Naive thymus-derived CD8-positive, alpha-beta T cell (primary cell): ENCODE results near the gene CCSER1. TPM values are rescaled to one million over a fixed set of nuclear protein-coding genes. Genes with fewer than 3 reads are reported as not detected.
"Not testable (repeated sequence)": the region's sequence is repeated elsewhere in the genome, so short reads cannot be mapped to it uniquely, and the experiment has no call there.

Source experiments
- ATAC-seq, 2 donors: fragments of 150-1000 bp; cut with Tn5 transposase in 1 of 2; sonication (Bioruptor Pico), chemical (Tn5 transposase) in 1 of 2; 1 replicate in 1 of 2; 2 replicates in 1 of 2; pipeline ENCODE4 v1.10.0; 2021; ENCODE audit warnings: mild to moderate bottlenecking in 2 of 2, moderate library complexity in 2 of 2
- POLR2A ChIA-PET: fragments of 350-600 bp; sonication (Branson Sonifier 250); formaldehyde crosslinking; loops from one replicate; lab custom pipeline; 2021; ENCODE audit warnings: antibody characterized with exemption; lab: Charles Lee
- DNase-seq, 10 donors: peaks; one replicate each; pipeline versions ENCODE4 v3.0.0 to v3.0.0-alpha.2; 2020 to 2022
- H3K27ac Mint-ChIP-seq, 10 donors: one replicate each; pipeline ENCODE4 v1.8.0; 2020 to 2022; ENCODE audit warnings: mild to moderate bottlenecking in 10 of 10, mixed read lengths in 10 of 10, moderate library complexity in 4 of 10, inconsistent platforms in 1 of 10
- H3K27me3 Mint-ChIP-seq, 5 donors: one replicate each; pipeline ENCODE4 v1.8.0; 2021 to 2022; ENCODE audit warnings: mixed read lengths in 5 of 5
- H3K36me3 Mint-ChIP-seq, 3 donors: one replicate each; pipeline ENCODE4 v1.8.0; 2020 to 2022; ENCODE audit warnings: mixed read lengths in 3 of 3, mild to moderate bottlenecking in 2 of 3, inconsistent platforms in 1 of 3
- H3K4me1 Mint-ChIP-seq, 4 donors: one replicate each; pipeline ENCODE4 v1.8.0; 2021 to 2022; ENCODE audit warnings: mixed read lengths in 4 of 4
- H3K4me3 Mint-ChIP-seq, 10 donors: one replicate each; pipeline ENCODE4 v1.8.0; 2020 to 2022; ENCODE audit warnings: mild to moderate bottlenecking in 10 of 10, mixed read lengths in 10 of 10, moderate library complexity in 6 of 10, inconsistent platforms in 1 of 10
- H3K9me3 Mint-ChIP-seq, 9 donors: one replicate each; pipeline ENCODE4 v1.8.0; 2020 to 2022; ENCODE audit warnings: mixed read lengths in 9 of 9, mild to moderate bottlenecking in 3 of 9, inconsistent platforms in 1 of 9, moderate library complexity in 1 of 9
- polyA plus RNA-seq, 3 donors: library from polyadenylated mRNA; unstranded; fragments of 300-500 nt; fragmentation: Illumina TruSeq; gene quantifications; one replicate each; pipeline ENCODE4 v1.2.3, GENCODE V29; 2021
- total RNA-seq, 8 experiments: library from RNA in 2 of 8; stranded (reverse) in 2 of 8; gene quantifications; one replicate each; pipeline ENCODE4 v1.2.3 and lab custom pipeline; 2021 to 2026

CCSER1 gene
- total and polyA plus RNA-seq, 5 experiments from 2014 or later: 0.19 to 0.47 TPM; not detected in 3

DNA sequence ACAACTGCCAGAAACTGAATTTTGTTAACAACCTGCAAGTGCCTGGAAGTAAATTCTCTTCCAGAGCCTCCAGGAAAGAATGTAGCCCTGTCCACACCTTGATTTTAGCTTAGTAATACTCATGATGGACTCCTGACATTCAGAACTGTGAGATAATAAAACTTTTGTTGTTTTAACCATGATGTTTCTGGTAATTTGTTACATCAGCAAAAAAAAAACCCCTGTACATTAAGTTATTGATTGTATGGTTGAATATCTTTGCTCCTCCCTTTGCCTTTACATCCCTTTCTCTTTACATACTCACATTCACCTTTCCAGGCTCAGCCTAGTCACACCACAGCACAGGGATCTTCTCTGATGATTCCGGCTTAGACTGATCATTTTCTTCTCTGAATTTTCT lies 1294.8 kb downstream of the CCSER1 start:
- H3K27me3 Mint-ChIP-seq: no peaks in the 10 kb centered on the region
- H3K9me3 Mint-ChIP-seq: peaks cover 9 to 50% (median 19%) of the 10 kb centered on the region in 9 donors
- ATAC-seq (no peak), DNase-seq (no peak)
- H3K27ac Mint-ChIP-seq: no peak overlapping the region
- H3K36me3 Mint-ChIP-seq: no peaks in the 10 kb centered on the region
- no peak overlapping the region for H3K4me3 Mint-ChIP-seq
- POLR2A ChIA-PET: no interaction called here
- no peaks in the 10 kb centered on the region for H3K4me1 Mint-ChIP-seq

DNA sequence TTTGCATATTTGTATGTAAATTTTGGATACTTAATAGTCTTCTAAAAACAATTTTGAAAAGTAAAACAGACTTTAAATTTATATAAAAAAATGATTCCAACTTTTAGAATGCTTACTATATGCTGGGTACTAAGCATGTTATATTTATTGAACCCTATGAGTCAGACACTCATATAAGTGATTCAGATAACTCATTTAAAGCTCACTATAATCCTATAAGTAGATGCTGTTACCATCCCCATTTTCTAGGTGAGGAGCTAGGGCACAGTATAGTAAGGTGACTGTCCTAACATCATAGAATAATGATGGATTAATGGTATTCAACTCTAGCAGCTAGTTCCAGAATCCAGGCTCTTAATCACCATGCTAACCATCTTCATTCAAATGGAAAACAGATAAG lies 1299.5 kb downstream of the CCSER1 start:
- ATAC-seq (no peak), DNase-seq (no peak)
- POLR2A ChIA-PET: no interaction called here
- Mint-ChIP-seq H3K9me3 (peaks cover 0 to 10% (median 6%) of the 10 kb centered on the region in 9 donors), H3K27ac (no peak overlapping the region), H3K36me3 (no peaks in the 10 kb centered on the region), H3K4me3 (no peak overlapping the region), H3K27me3 (no peaks in the 10 kb centered on the region), H3K4me1 (no peaks in the 10 kb centered on the region)

DNA sequence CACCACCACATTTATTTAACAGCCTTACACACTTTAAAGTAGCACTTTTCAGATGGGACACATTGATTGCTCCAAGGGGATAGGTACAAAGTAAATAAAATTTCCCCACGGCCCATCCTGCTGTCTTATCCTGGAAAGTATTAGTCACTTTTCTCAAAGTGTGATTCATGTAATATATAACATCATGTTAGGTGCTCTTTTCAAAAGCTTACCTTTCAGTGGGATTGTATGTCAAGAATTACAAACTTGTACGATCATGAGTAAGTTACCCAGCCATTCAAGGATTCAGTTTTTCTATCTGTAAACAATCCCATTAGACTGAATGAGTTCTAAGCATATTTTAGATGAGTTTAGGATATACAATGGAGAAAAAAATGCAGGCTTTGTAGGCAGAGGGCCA lies 1300.0 kb downstream of the CCSER1 start:
- no peak overlapping the region for H3K4me3 Mint-ChIP-seq
- no peak for ATAC-seq
- no peak for DNase-seq
- no peaks in the 10 kb centered on the region for H3K4me1 Mint-ChIP-seq
- no peak overlapping the region for H3K27ac Mint-ChIP-seq
- no peaks in the 10 kb centered on the region for H3K36me3 Mint-ChIP-seq
- H3K9me3 Mint-ChIP-seq: peaks cover 0 to 10% (median 8%) of the 10 kb centered on the region in 9 donors
- no peaks in the 10 kb centered on the region for H3K27me3 Mint-ChIP-seq
- POLR2A ChIA-PET: no interaction called here

GRCh38 chr4:91434631-91435030 lies 1307.4 kb downstream of the CCSER1 start:
- Mint-ChIP-seq H3K4me3 (no peak overlapping the region), H3K9me3 (peaks cover 0 to 29% (median 11%) of the 10 kb centered on the region in 9 donors), H3K36me3 (peaks cover 0 to 8% (median 0%) of the 10 kb centered on the region in 3 donors), H3K27me3 (no peaks in the 10 kb centered on the region), H3K4me1 (no peaks in the 10 kb centered on the region), H3K27ac (no peak overlapping the region)
- no peak for ATAC-seq
- POLR2A ChIA-PET: no interaction called here
- DNase-seq: no peak

- POLR2A ChIA-PET: no interaction called here
- H3K27ac Mint-ChIP-seq: no peak overlapping the region
Observed at GRCh38 chr4:91436556-91436955, 1309.4 kb downstream of the CCSER1 start.

GRCh38 chr4:91447168-91447567 lies 1320.0 kb downstream of the CCSER1 start:
- POLR2A ChIA-PET: no interaction called here
- H3K9me3 Mint-ChIP-seq: peaks cover 2 to 23% (median 10%) of the 10 kb centered on the region in 9 donors
- no peaks in the 10 kb centered on the region for H3K27me3 Mint-ChIP-seq
- ATAC-seq (no peak), DNase-seq (no peak)
- no peaks in the 10 kb centered on the region for H3K4me1 Mint-ChIP-seq
- H3K4me3 Mint-ChIP-seq: no peak overlapping the region
- H3K36me3 Mint-ChIP-seq: no peaks in the 10 kb centered on the region
- no peak overlapping the region for H3K27ac Mint-ChIP-seq

More at GRCh38 chr4:91436556-91436955, 1309.4 kb downstream of the CCSER1 start:
- Mint-ChIP-seq H3K9me3 (peaks cover 3 to 35% (median 12%) of the 10 kb centered on the region in 9 donors), H3K4me3 (no peak overlapping the region), H3K4me1 (no peaks in the 10 kb centered on the region), H3K27me3 (no peaks in the 10 kb centered on the region), H3K36me3 (peaks cover 0 to 8% (median 0%) of the 10 kb centered on the region in 3 donors)
- DNase-seq (no peak), ATAC-seq (no peak)

DNA sequence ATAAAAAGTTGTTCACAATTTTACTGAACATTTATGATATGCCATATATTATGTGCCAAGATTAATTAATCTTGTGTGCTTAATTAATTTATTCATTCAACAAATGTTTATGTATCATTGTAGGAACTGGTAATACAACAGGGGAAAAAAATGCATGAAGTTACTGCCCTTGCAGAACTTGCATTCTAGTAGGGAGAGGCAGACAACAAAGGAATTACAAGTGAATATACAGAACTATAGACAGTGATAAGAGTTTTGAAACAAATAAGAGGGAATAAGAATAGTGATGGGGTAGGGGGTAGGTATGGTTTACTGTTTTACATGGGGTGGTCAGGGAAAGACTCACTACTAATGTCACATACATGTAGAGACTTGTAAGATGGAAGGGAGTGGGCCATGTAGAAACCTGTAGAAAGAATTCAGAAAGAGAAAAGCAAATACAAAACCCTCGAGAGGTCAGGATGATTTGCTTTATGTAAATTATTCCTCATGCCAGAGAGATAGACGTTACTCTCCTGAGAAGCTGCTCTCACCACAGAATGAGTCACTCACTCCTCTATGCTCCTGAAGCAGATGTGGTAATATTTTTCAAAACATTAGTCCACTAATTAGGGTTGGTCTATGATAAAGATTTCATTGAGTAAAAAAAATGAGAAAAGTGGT lies 1321.6 kb downstream of the CCSER1 start:
- no peak overlapping the region for H3K27ac Mint-ChIP-seq
- no peak for ATAC-seq
- POLR2A ChIA-PET: no interaction called here
- H3K36me3 Mint-ChIP-seq: no peaks in the 10 kb centered on the region
- no peaks in the 10 kb centered on the region for H3K27me3 Mint-ChIP-seq
- DNase-seq: no peak
- H3K9me3 Mint-ChIP-seq: peaks cover 0 to 23% (median 12%) of the 10 kb centered on the region in 9 donors
- no peaks in the 10 kb centered on the region for H3K4me1 Mint-ChIP-seq
- H3K4me3 Mint-ChIP-seq: no peak overlapping the region

DNA sequence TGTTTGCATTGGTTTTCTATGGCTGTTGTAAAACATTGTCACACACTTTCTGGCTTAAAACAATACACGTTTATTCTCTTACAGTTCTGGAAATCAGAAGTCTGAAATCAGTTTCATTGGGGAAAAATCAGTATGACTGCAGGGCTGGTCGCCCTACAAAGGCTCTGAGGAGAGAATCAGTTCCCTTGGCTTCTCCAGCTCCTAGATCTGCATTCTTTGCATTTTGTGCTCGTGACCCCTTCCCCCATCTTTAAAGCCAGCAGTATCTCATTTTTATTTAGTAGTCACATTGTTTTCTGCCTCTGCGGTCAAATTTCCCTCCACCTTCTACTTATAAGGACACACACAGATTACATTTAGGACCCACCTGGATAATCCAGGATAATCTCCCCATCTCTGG lies 1326.9 kb downstream of the CCSER1 start:
- POLR2A ChIA-PET: no interaction called here
- DNase-seq: no peak
- Mint-ChIP-seq H3K27ac (no peak overlapping the region), H3K36me3 (no peaks in the 10 kb centered on the region), H3K9me3 (peaks cover 0 to 20% (median 13%) of the 10 kb centered on the region in 9 donors), H3K27me3 (no peaks in the 10 kb centered on the region), H3K4me1 (no peaks in the 10 kb centered on the region), H3K4me3 (no peak overlapping the region)
- ATAC-seq: no peak

GRCh38 chr4:91462566-91462965 lies 1335.4 kb downstream of the CCSER1 start:
- Mint-ChIP-seq H3K36me3 (peaks cover 0 to 13% (median 0%) of the 10 kb centered on the region in 3 donors), H3K9me3 (peaks cover 3 to 44% (median 25%) of the 10 kb centered on the region in 9 donors)
- H3K27ac Mint-ChIP-seq, H3K4me3 Mint-ChIP-seq, DNase-seq, H3K27me3 Mint-ChIP-seq, H3K4me1 Mint-ChIP-seq, ATAC-seq, POLR2A ChIA-PET: not testable (repeated sequence)

DNA sequence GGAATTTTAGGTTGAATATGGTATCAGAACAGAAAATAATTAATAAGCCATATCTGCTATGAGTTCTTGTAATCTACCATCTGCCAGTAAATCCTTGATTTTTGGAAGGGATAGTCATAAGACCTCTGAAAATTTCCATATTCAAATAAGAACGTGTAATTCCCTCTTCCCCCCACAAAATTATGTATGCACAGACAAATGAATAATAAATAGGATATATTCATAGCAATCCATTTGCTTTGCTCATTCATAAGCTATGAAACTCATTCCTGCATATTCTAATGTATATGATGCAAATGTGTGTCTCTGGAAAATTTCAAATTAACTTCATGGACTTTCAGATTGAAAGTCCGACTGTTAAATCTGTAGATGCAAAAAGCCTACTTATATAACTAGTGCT lies 1343.5 kb downstream of the CCSER1 start:
- Mint-ChIP-seq H3K27me3 (no peaks in the 10 kb centered on the region), H3K27ac (no peak overlapping the region), H3K4me1 (no peaks in the 10 kb centered on the region), H3K9me3 (peaks cover 0 to 15% (median 7%) of the 10 kb centered on the region in 9 donors), H3K36me3 (no peaks in the 10 kb centered on the region), H3K4me3 (no peak overlapping the region)
- ATAC-seq (no peak), DNase-seq (no peak)
- POLR2A ChIA-PET: no interaction called here

- no peaks in the 10 kb centered on the region for H3K4me1 Mint-ChIP-seq
- no peaks in the 10 kb centered on the region for H3K36me3 Mint-ChIP-seq
- no peak overlapping the region for H3K27ac Mint-ChIP-seq
- DNase-seq (no peak), ATAC-seq (no peak)
- H3K4me3 Mint-ChIP-seq: no peak overlapping the region
- POLR2A ChIA-PET: no interaction called here
- no peaks in the 10 kb centered on the region for H3K27me3 Mint-ChIP-seq
- peaks cover 0 to 18% (median 7%) of the 10 kb centered on the region in 9 donors for H3K9me3 Mint-ChIP-seq
Observed at GRCh38 chr4:91471280-91471679, 1344.1 kb downstream of the CCSER1 start.

DNA sequence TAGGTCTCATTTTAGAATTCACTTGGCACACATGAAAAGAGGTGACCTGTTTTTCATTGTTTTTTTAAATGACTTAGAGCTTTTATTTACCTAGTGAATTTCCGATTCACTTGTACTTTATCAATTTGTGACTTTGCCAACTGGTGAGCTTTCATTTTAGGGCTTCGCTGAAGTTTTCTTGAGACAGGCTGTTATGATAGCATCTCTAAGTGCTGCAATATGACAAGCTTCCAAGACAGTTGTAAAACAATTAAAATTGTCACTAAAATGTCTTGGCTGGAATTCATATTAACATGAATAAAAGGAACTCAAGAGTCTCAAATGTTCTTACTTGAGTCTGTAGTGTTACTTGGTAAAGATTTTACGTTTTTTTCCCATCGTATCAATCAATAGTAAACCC lies 1344.9 kb downstream of the CCSER1 start:
- ATAC-seq (no peak), DNase-seq (no peak)
- peaks cover 0 to 21% (median 8%) of the 10 kb centered on the region in 9 donors for H3K9me3 Mint-ChIP-seq
- H3K36me3 Mint-ChIP-seq: no peaks in the 10 kb centered on the region
- H3K27ac Mint-ChIP-seq: no peak overlapping the region
- H3K4me3 Mint-ChIP-seq: no peak overlapping the region
- no peaks in the 10 kb centered on the region for H3K27me3 Mint-ChIP-seq
- no peaks in the 10 kb centered on the region for H3K4me1 Mint-ChIP-seq
- POLR2A ChIA-PET: no interaction called here

GRCh38 chr4:91485415-91485814 lies 1358.2 kb downstream of the CCSER1 start:
- no peaks in the 10 kb centered on the region for H3K27me3 Mint-ChIP-seq
- POLR2A ChIA-PET: no interaction called here
- no peaks in the 10 kb centered on the region for H3K4me1 Mint-ChIP-seq
- peaks cover 0 to 4% (median 0%) of the 10 kb centered on the region in 3 donors for H3K36me3 Mint-ChIP-seq
- H3K27ac Mint-ChIP-seq: no peak overlapping the region
- no peak for ATAC-seq
- no peak overlapping the region for H3K4me3 Mint-ChIP-seq
- no peak for DNase-seq
- peaks cover 3 to 34% (median 10%) of the 10 kb centered on the region in 9 donors for H3K9me3 Mint-ChIP-seq

DNA sequence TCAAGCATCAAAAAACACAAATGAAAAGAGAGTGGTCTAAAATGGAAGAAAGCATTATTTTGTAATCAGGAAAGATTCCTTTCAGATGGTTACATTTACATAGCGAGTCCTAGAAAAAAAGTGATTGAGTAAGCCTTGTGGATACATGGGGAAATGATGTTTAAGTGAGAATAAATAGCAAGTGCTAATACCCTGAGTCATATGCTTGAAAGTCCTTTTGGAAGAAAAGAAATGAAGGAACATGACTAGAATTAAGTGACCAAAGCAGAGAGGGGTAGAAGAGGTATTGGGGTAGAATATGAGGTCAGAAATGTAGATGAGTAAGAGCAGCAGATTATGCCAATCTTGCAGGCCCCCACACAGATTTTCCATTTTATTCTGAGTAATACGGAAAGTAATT lies 1361.8 kb downstream of the CCSER1 start:
- H3K9me3 Mint-ChIP-seq: peaks cover 4 to 24% (median 7%) of the 10 kb centered on the region in 9 donors
- H3K4me3 Mint-ChIP-seq: no peak overlapping the region
- no peak for ATAC-seq
- H3K27me3 Mint-ChIP-seq: no peaks in the 10 kb centered on the region
- H3K27ac Mint-ChIP-seq: no peak overlapping the region
- H3K36me3 Mint-ChIP-seq: peaks cover 0 to 4% (median 0%) of the 10 kb centered on the region in 3 donors
- no peaks in the 10 kb centered on the region for H3K4me1 Mint-ChIP-seq
- POLR2A ChIA-PET: no interaction called here
- DNase-seq: no peak
